Fibroblast of villous mesenchyme (primary cell): ENCODE measurements around the gene PDZD7. TPM values are rescaled to one million over a fixed set of nuclear protein-coding genes. Genes with fewer than 3 reads are reported as not detected.

ENCODE experiments used
- DNase-seq: peaks from one replicate; pipeline ENCODE4 v3.0.0-alpha.2; 2010; ENCODE audit warnings: low read depth
- H3K4me3 ChIP-seq: 2 replicates; pipeline ENCODE4 v1.5.1; 2011; ENCODE audit warnings: low read depth, mild to moderate bottlenecking, low read length
- CTCF ChIP-seq: IDR thresholded peaks from 2 replicates; pipeline ENCODE4 v1.5.1; 2012; ENCODE audit warnings: low read depth, mild to moderate bottlenecking, low read length; ENCODE audit not compliant: insufficient read depth
- total RNA-seq: library from RNA; depleted of rRNA; stranded (reverse); fragments of >200 nt; gene quantifications from 2 replicates; pipeline ENCODE4 v1.2.3, GENCODE V29; 2012

PDZD7 gene
- total RNA-seq, 1 donor: 1.7 TPM

GRCh38 chr10:101007099-101007711 is 23.7 kb downstream of the PDZD7 start:
- H3K4me3 ChIP-seq: no peak overlapping the region
- DNase-seq: peak; percentile 28
- TF ChIP-seq CTCF: no peak

- H3K4me3 ChIP-seq: no peak overlapping the region
- DNase-seq: no peak
- TF ChIP-seq CTCF: no peak
Observed at GRCh38 chr10:101006593-101007098, 24.3 kb downstream of the PDZD7 start.

- no peak for TF ChIP-seq CTCF
- DNase-seq: no peak
- no peak overlapping the region for H3K4me3 ChIP-seq
Observed at GRCh38 chr10:101005869-101006567, 24.9 kb downstream of the PDZD7 start.

GRCh38 chr10:101005361-101005760 is 25.6 kb downstream of the PDZD7 start:
- no peak for TF ChIP-seq CTCF
- no peak for DNase-seq
- no peak overlapping the region for H3K4me3 ChIP-seq

- TF ChIP-seq CTCF: no peak
- H3K4me3 ChIP-seq: no peak overlapping the region
- DNase-seq: no peak
Observed at GRCh38 chr10:101003639-101004206, 27.2 kb downstream of the PDZD7 start.

GRCh38 chr10:101002456-101002855 is 28.5 kb downstream of the PDZD7 start:
- no peak for DNase-seq
- H3K4me3 ChIP-seq: no peak overlapping the region
- no peak for TF ChIP-seq CTCF
